BLaER1 (cell line): ENCODE measurements around the gene CALB2.

ENCODE experiments used
- H3K27ac ChIP-seq: shearing (Covaris generic); formaldehyde crosslinking; 2 replicates; pipeline ENCODE4 v1.8.1; 2022
- H3K27me3 ChIP-seq: shearing (Covaris generic); formaldehyde crosslinking; 2 replicates; pipeline ENCODE4 v1.8.1; 2022
- H3K36me3 ChIP-seq: shearing (Covaris generic); formaldehyde crosslinking; 2 replicates; pipeline ENCODE4 v1.8.1; 2022
- H3K4me1 ChIP-seq: shearing (Covaris generic); formaldehyde crosslinking; 2 replicates; pipeline ENCODE4 v1.8.1; 2022
- H3K4me2 ChIP-seq: shearing (Covaris generic); formaldehyde crosslinking; 2 replicates; pipeline ENCODE4 v1.8.1; 2022
- H3K4me3 ChIP-seq: shearing (Covaris generic); formaldehyde crosslinking; 2 replicates; pipeline ENCODE4 v1.8.1; 2022
- H3K9ac ChIP-seq: shearing (Covaris generic); formaldehyde crosslinking; 2 replicates; pipeline ENCODE4 v1.8.1; 2022
- H3K9me3 ChIP-seq: shearing (Covaris generic); formaldehyde crosslinking; 2 replicates; pipeline ENCODE4 v1.8.1; 2022
- H4K20me1 ChIP-seq: shearing (Covaris generic); formaldehyde crosslinking; 2 replicates; pipeline ENCODE4 v1.8.1; 2022
- Cebpa-rat ChIP-seq: shearing (Covaris generic); IDR thresholded peaks from 2 replicates; pipeline ENCODE4 v1.8.1; 2022

CALB2 gene

DNA sequence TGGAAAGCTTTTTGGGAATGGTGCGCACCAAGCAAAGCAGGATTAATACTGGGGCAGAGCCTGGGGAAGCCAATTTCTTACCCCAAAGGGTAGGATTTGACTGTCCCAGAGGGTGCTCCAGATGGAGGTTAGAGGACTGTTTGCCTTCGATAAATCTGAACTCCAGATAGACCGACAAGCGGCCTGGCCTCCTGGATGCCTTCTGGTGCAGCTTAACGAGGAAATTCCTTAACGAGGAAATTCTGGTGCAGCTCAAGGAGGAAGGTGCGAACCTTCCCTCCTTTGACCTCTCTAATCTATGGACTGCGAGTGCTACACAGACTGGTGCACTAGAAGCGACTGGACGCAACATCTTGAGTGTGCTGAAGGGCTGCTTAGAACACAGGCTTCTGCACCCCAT, 6.5 kb downstream of the CALB2 start:
- TF ChIP-seq Cebpa-rat, result no peak
- peaks cover 13% of the 10 kb centered on the region for H3K4me1 ChIP-seq
- no peak overlapping the region for H3K9ac ChIP-seq
- no peaks in the 10 kb centered on the region for H3K27me3 ChIP-seq
- H3K4me3 ChIP-seq, result no peak overlapping the region
- no peaks in the 10 kb centered on the region for H4K20me1 ChIP-seq
- H3K4me2 ChIP-seq, result no peak overlapping the region
- H3K27ac ChIP-seq, result no peak overlapping the region
- H3K36me3 ChIP-seq, result no peaks in the 10 kb centered on the region
- H3K9me3 ChIP-seq, result no peaks in the 10 kb centered on the region

DNA sequence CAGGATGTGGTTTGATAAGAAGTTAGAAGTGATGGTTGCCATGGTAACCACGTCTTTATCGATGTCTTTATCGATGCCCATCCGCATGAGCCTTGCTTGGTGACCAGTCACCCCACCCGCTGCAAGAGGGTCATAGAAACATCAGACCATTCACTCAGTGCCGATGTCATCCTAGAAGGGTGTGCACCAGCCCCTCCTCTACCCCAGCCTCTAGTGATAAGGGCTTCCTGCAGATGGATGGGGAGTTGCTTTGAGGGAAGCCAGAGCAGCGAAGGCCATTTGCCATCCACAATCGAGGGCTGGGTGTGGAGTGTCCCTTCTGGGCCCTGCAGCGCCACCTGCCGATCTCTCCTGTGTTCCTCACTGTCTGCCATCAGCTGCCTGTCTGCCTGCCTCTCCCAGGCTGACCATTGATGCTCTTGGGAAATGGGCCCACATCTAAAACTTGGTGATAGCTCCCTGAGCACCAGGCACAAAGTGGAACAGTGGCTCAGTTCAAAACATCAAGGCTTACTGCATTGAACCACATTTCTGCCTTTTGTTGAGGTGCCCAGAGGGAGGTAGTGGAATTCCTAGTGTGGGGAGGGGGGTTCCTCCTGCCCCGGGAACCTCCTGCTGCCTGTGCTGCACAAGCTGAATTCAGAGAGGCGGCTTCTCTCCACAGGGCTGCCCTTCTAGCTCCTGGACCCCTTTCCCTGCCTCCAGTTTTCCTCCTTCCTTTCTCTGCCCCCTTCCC, 8.9 kb downstream of the CALB2 start:
- no peaks in the 10 kb centered on the region for H3K27me3 ChIP-seq
- no peaks in the 10 kb centered on the region for H4K20me1 ChIP-seq
- no peak overlapping the region for H3K9ac ChIP-seq
- H3K4me2 ChIP-seq, result no peak overlapping the region
- H3K36me3 ChIP-seq, result no peaks in the 10 kb centered on the region
- no peak overlapping the region for H3K4me3 ChIP-seq
- no peak overlapping the region for H3K27ac ChIP-seq
- no peak for TF ChIP-seq Cebpa-rat
- H3K4me1 ChIP-seq, result peaks cover 17% of the 10 kb centered on the region
- no peaks in the 10 kb centered on the region for H3K9me3 ChIP-seq

DNA sequence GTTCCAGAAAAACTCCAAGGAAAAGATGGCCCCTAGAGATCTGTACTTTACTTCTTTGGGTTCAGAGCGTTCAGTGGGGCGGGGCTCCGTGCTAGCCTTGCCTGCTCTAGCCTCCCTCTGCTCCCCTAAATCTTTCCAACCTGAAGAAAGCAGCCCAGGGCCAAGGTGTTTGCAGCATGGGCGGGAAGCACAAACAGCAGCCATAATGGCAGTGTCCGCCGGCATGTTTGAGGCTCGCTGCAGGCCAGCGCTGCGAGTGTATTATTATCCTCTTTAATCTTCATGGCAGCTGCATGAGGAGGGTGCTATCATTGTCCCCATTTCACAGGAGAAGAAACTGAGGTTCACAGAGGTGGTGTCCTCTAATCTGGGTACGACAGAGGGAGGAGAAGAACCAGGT, 10.4 kb downstream of the CALB2 start:
- Histone ChIP-seq H3K27ac (no peak overlapping the region), H3K4me2 (peak overlapping the region; percentile 57), H3K9me3 (no peaks in the 10 kb centered on the region), H3K27me3 (no peaks in the 10 kb centered on the region), H3K4me3 (no peak overlapping the region), H4K20me1 (no peaks in the 10 kb centered on the region), H3K9ac (no peak overlapping the region), H3K4me1 (peaks cover 17% of the 10 kb centered on the region), H3K36me3 (no peaks in the 10 kb centered on the region)
- no peak for TF ChIP-seq Cebpa-rat

DNA sequence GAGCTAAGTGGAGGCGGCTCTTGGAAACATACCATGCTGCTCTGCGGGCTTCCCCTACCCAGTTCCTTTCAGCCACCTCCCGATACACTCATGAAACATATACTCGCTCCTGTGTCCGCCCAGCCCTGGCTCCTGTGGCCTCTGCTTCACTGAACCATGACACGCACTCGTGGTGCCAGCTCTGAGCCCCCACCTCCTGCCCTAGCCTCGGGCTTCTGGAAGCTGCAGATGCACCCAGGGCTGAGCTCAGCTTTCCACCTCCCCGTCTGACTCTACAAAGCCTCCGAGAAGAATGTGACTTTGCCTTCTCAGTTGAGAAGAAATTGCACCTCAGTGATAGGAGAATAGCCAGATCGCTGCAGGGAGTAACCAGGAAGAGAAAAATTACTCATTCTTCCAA, 11.0 kb downstream of the CALB2 start:
- Histone ChIP-seq H3K4me2 (peak overlapping the region; percentile 57), H3K4me3 (no peak overlapping the region), H3K27me3 (no peaks in the 10 kb centered on the region), H3K4me1 (peaks cover 17% of the 10 kb centered on the region), H3K27ac (no peak overlapping the region), H3K9me3 (no peaks in the 10 kb centered on the region), H3K36me3 (no peaks in the 10 kb centered on the region), H3K9ac (no peak overlapping the region; the same call in 1 of the 2 replicates), H4K20me1 (no peaks in the 10 kb centered on the region)
- TF ChIP-seq Cebpa-rat, result no peak

DNA sequence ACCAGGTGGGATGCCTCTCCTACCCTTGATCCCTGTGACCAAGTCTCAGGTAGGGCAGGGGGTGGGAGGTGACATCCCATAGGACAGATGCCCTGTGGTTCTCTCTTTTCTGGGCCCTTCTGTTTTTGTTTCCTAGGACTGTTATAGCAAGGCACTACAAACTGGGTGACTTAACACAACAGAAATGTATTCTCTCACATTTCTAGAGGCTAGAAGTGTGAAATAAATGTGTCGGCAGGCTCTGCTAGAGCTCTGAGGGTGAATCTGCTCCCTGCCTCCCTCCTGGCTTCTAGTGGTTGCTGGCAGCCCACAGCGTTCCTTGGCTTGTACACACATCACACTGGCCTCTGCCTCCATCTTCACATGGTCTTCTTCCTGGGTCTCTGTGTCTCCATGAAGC, 12.7 kb downstream of the CALB2 start:
- H3K4me2 ChIP-seq, result no peak overlapping the region

DNA sequence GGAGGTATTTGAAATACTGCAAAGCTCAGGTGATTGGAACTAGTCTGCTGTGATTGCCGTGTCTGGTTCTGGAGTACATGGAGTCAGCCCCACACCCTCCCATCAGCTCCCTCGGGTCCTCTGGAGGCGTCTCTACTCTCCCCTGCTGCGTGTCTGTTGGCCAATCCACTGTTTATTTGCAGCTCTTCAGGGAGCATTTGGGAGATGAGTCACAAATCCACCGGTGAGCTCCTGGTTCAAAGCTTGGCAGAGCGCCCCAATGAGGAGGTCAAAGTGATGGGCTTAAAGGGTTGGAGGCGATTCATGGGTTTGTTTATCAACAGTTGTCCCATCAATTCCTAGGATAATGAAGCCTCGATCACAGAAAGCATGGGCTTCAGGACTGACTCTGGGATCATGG, 14.6 kb downstream of the CALB2 start:
- Histone ChIP-seq H3K27me3 (no peaks in the 10 kb centered on the region), H3K9me3 (no peaks in the 10 kb centered on the region), H3K27ac (no peak overlapping the region), H4K20me1 (no peaks in the 10 kb centered on the region), H3K4me1 (peaks cover 17% of the 10 kb centered on the region), H3K4me2 (no peak overlapping the region), H3K9ac (no peak overlapping the region), H3K4me3 (no peak overlapping the region), H3K36me3 (no peaks in the 10 kb centered on the region)
- no peak for TF ChIP-seq Cebpa-rat

More for the DNA sequence above, 12.7 kb downstream of the CALB2 start:
- Histone ChIP-seq H3K27me3 (no peaks in the 10 kb centered on the region), H4K20me1 (no peaks in the 10 kb centered on the region), H3K36me3 (no peaks in the 10 kb centered on the region), H3K27ac (no peak overlapping the region), H3K4me3 (no peak overlapping the region), H3K4me1 (peaks cover 17% of the 10 kb centered on the region), H3K9ac (no peak overlapping the region), H3K9me3 (no peaks in the 10 kb centered on the region)
- no peak for TF ChIP-seq Cebpa-rat

DNA sequence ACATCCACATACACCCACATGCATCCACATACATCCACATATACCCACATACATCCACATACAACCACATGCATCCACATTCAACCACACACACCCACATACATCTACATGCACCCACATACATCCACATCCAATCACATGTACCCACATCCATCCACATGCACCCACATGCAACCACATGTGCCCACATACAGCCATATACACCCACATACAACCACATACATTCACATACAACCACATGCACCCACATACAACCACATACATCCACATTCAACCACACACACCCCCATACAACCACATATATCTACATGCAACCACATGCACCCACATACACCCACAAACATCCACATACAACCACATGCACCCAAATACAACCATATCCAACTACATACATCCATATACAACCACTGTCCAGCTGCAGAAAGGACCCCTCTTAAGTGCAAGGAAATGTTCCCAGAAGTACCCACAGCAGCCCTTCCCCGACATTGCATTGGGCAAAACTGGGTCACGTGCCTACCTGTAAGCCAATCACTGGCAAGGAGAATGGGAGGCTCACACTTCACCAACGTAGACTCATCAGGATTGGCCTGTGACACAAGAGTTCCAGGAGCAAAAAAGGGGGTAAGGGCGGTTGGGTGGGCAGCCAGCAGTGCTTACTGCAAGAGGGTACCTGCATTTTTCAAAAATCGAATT, 18.1 kb downstream of the CALB2 start:
- Histone ChIP-seq H3K9me3 (no peaks in the 10 kb centered on the region), H3K4me2 (no peak overlapping the region), H3K36me3 (no peaks in the 10 kb centered on the region), H3K27me3 (no peaks in the 10 kb centered on the region), H3K27ac (no peak overlapping the region), H4K20me1 (no peaks in the 10 kb centered on the region), H3K9ac (no peak overlapping the region), H3K4me1 (no peaks in the 10 kb centered on the region), H3K4me3 (no peak overlapping the region)
- no peak for TF ChIP-seq Cebpa-rat

DNA sequence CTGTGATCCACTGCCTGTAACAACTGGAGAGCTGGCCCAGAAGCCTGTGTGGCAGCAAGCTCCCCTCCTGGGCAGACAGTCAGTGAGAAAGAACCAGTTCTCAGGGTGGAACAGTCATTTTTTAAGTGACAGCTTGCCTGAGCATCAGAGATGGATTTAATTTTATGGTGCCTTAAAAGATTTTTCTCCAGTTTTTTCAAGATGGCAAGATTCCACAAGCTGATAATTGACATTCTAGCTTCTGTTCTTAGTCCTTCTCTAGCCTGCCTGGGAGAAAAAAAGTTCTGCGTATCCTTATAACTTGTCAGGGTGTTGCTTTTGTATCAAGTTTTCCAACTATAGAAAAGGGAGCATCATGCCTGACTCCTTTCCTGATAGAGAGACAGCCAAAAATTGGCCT, 21.2 kb downstream of the CALB2 start:
- Histone ChIP-seq H3K4me1 (peaks cover 15% of the 10 kb centered on the region), H3K27me3 (no peaks in the 10 kb centered on the region), H4K20me1 (no peaks in the 10 kb centered on the region), H3K27ac (no peak overlapping the region), H3K36me3 (no peaks in the 10 kb centered on the region), H3K4me3 (no peak overlapping the region), H3K9ac (no peak overlapping the region), H3K9me3 (no peaks in the 10 kb centered on the region), H3K4me2 (no peak overlapping the region)
- TF ChIP-seq Cebpa-rat, result no peak

DNA sequence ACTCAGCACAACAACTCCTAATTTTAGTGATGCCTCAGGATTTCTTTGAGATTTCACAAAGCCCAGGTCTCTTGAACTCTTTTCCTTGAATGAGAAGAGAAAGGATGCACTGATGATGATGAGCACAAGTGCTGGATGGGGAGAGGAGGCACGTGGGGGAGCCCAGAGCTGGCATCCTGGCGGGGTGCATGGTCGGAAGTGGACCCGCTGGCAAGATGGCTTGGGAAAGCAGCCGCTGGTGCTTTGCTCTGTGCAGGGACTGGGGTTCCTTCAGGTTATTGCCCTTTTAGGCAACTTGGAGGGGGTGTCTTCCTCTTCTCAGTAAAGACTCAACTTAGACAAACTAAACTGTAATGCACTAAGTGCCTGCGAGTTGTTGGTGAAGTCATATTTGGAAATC, 22.3 kb downstream of the CALB2 start:
- Histone ChIP-seq H3K27me3 (no peaks in the 10 kb centered on the region), H3K27ac (no peak overlapping the region), H3K4me3 (no peak overlapping the region), H4K20me1 (no peaks in the 10 kb centered on the region), H3K4me2 (no peak overlapping the region), H3K9ac (no peak overlapping the region), H3K36me3 (no peaks in the 10 kb centered on the region), H3K4me1 (peaks cover 15% of the 10 kb centered on the region), H3K9me3 (no peaks in the 10 kb centered on the region)
- no peak for TF ChIP-seq Cebpa-rat

DNA sequence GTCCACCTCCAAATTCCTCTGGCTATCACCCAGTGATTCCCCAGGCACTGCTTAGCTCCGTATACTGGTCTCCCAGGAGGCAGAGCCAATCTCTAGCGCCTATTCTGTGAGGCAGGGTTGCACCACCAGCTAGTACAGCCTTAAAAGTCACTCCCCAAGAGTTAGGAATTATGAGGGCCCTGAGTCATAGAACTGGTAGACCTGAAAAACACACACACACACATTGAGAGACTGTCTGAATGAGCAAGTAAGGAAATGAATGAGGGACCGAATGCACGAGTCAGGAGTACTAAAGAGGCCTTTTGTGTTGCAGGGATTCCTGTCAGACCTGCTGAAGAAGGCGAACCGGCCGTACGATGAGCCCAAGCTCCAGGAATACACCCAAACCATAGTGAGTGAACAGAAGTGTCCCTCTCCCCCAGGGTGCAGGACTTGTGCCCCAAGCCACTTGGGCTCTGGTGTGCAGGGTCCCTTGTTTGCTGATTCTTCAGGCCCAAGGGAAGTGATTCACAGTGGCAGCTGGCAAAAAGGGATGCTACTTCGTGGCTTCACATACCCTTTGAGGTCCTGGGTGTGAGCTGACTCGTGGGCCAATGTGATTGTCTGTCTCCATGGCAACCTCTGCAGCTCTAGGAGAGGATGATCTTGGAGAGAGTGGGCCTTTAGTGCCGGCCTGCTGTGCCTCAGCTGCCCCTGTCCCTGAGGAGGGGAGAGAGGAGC, 24.7 kb downstream of the CALB2 start:
- no peak overlapping the region for H3K4me3 ChIP-seq
- no peaks in the 10 kb centered on the region for H3K27me3 ChIP-seq
- no peaks in the 10 kb centered on the region for H3K9me3 ChIP-seq
- H3K27ac ChIP-seq, result no peak overlapping the region
- no peaks in the 10 kb centered on the region for H3K36me3 ChIP-seq
- no peak for TF ChIP-seq Cebpa-rat
- H3K4me1 ChIP-seq, result peaks cover 28% of the 10 kb centered on the region
- peak overlapping the region; percentile 43 for H3K4me2 ChIP-seq
- H4K20me1 ChIP-seq, result no peaks in the 10 kb centered on the region
- no peak overlapping the region for H3K9ac ChIP-seq
